ENCODE measurements around the gene MYH14. TPM values are rescaled to one million over a fixed set of nuclear protein-coding genes. Genes with fewer than 3 reads are reported as not detected.
A peak's percentile ranks its signal among the peaks of the same experiment; 100 is the strongest.

Gene MYH14
- total and polyA plus RNA-seq, 2 of the 8 experiments (the other 6 are each of a cell fraction or from before 2014, with no cell fraction given), result 17.3 to 28.6 TPM

DNA sequence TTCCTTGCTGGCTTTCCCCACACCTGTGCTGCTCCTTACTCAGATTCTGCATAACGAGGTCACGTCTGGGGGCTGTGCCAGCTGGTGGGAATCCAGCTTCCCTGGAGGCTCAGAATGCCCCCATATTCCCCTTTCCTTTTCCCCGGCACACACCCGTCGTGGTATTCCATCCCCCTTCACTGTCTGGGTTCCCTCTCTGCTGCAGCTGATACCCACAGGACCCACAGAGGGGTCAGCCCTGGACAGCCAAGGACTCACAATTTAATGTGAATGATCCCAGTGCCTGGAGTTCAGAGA lies 4.2 kb upstream of the MYH14 start:
- Histone ChIP-seq H3K27ac (ENCODE audit: low read depth, low read length) (no peak overlapping the region), H3K4ac (replicated peaks; ENCODE audit: insufficient read length, low read depth, low read length) (no peak overlapping the region), H2BK5ac (ENCODE audit: low read depth, low read length) (no peak overlapping the region), H4K8ac (ENCODE audit: extremely low read depth, insufficient read depth, low read length) (0 out of 2 replicates have a peak overlapping the region, but pooled peaks have one; percentile 17), H2BK15ac (ENCODE audit: low read length) (no peak overlapping the region), H3K27me3 (replicated peaks in 1 of 4; ENCODE audit: control insufficient read depth in 3 of 4, extremely low read depth in 1 of 4, insufficient read depth in 3 of 4, low read length in 3 of 4) (peaks cover 0 to 15% (median 8%) of the 10 kb centered on the region in 4 experiments; a peak in 6 of 7 replicates), H2BK12ac (ENCODE audit: low read depth, low read length) (no peak overlapping the region), H3K23ac (ENCODE audit: insufficient read length) (no peak overlapping the region), H3K9ac (replicated peaks in 1 of 4; ENCODE audit: extremely low read depth in 1 of 4, low read depth in 3 of 4, low read length in 3 of 4) (no peak overlapping the region), H3K79me2 (ENCODE audit: control insufficient read depth in 1 of 2, insufficient read depth in 2 of 2, low read length in 2 of 2) (no peaks in the 10 kb centered on the region), H2BK20ac (ENCODE audit: low read length) (no peak overlapping the region), H3K14ac (ENCODE audit: insufficient read length) (no peak overlapping the region), H3K23me2 (ENCODE audit: low read depth, low read length) (peaks cover 8% of the 10 kb centered on the region; the same call in 1 of the 2 replicates), H3K4me1 (replicated peaks in 1 of 4; ENCODE audit: control insufficient read depth in 3 of 4, insufficient read depth in 4 of 4, low read length in 3 of 4) (no peaks in the 10 kb centered on the region; a peak in 2 of 7 replicates), H3K18ac (ENCODE audit: extremely low read depth, low read length) (no peak overlapping the region), H4K20me1 (replicated peaks in 1 of 2; ENCODE audit: control insufficient read depth in 1 of 2, insufficient read depth in 2 of 2, low read length in 2 of 2) (peaks cover 0 to 4% of the 10 kb centered on the region in 2 experiments), H2BK120ac (replicated peaks; ENCODE audit: low read depth, low read length) (no peak overlapping the region), H3K4me3 (ENCODE audit: extremely low read depth in 1 of 4, insufficient read depth in 2 of 4, low read depth in 3 of 4, low read length in 4 of 4) (no peak overlapping the region), H3K79me1 (ENCODE audit: low read depth, low read length) (no peaks in the 10 kb centered on the region), H3K36me3 (ENCODE audit: control insufficient read depth in 2 of 4, insufficient read depth in 4 of 4, low read length in 3 of 4) (no peaks in the 10 kb centered on the region), H4K5ac (ENCODE audit: insufficient read length, low read depth, low read length) (no peak overlapping the region), H4K91ac (replicated peaks; ENCODE audit: insufficient read length, low read length) (no peak overlapping the region), H2AK5ac (ENCODE audit: low read depth, low read length) (no peak overlapping the region), H3K56ac (replicated peaks; ENCODE audit: insufficient read length, low read depth, low read length) (no peak overlapping the region), H3K4me2 (ENCODE audit: insufficient read depth in 1 of 2, low read depth in 2 of 2, low read length in 2 of 2) (no peak overlapping the region), H2AFZ (ENCODE audit: low read length) (no peak overlapping the region), H3K9me3 (ENCODE audit: insufficient read depth in 2 of 2, low read depth in 1 of 2, low read length in 1 of 2) (no peaks in the 10 kb centered on the region)
- CTCF ChIA-PET (ENCODE audit: partially characterized antibody), result interaction anchor here (1.0 to 1.5 kb wide), 4 partner anchors 19 to 51 kb away, joined by 3 to 6 read pairs (median 3); no protein-coding TSS in a partner anchor
- POLR2A ChIA-PET (ENCODE audit: partially characterized antibody), result no interaction called here
- TF ChIP-seq MAFK (IDR thresholded peaks at IDR 0.05; ENCODE audit: low read depth, low read length) (no peak), NANOG (IDR thresholded peaks at IDR 0.05; ENCODE audit: insufficient read depth, low read depth, low read length, poor library complexity, severe bottlenecking) (no peak), SUZ12 (IDR thresholded peaks at IDR 0.05; ENCODE audit: low read length) (no peak), RXRA (IDR thresholded peaks at IDR 0.05; ENCODE audit: insufficient read depth, low read depth, low read length) (no peak), POLR2A (IDR thresholded peaks at IDR 0.05; ENCODE audit: control extremely low read depth in 1 of 2, low read depth in 2 of 2, low read length in 2 of 2) (no peak), TAF7 (optimal IDR thresholded peaks at IDR 0.05; ENCODE audit: borderline replicate concordance, low read depth, low read length) (no peak), KDM4A (IDR thresholded peaks at IDR 0.05; ENCODE audit: low read depth, low read length, severe bottlenecking) (no peak), GABPA (IDR thresholded peaks at IDR 0.05; ENCODE audit: borderline replicate concordance, insufficient read depth, low read length) (no peak)
- DNase-seq (ENCODE audit: low read depth in 1 of 2, low spot score in 2 of 2) (no peak), FAIRE-seq (no peak)
- WGBS, 2 experiments (ENCODE audit: extremely low coverage in 1 of 2, insufficient coverage in 1 of 2, insufficient read length in 1 of 2, insufficient replicate concordance in 2 of 2, low coverage in 1 of 2, low lambda C conversion rate in 2 of 2, missing lambda C conversion rate in 1 of 2), result 69% methylated on average over 5 of the region's 5 CpGs; no CpG with 5 or more reads in 1 of the 2 experiments
